KMS-11 (cell line): Measurements from ENCODE around the gene MAST4.
A peak's percentile ranks its signal among the peaks of the same experiment; 100 is the strongest.

Experiments
- H2AFZ ChIP-seq: fragments of 200-600 bp; sonication (generic); 2 replicates; pipeline ENCODE4 v1.6.1; 2016; ENCODE audit warnings: antibody characterized with exemption, mixed run types, low read depth
- H3K27ac ChIP-seq: fragments of 200-600 bp; sonication (generic); 2 replicates; pipeline ENCODE4 v1.6.1; 2016; ENCODE audit warnings: mild to moderate bottlenecking, mixed run types
- H3K27me3 ChIP-seq: fragments of 200-600 bp; sonication (generic); 2 replicates; pipeline ENCODE4 v1.6.1; 2017; ENCODE audit warnings: mild to moderate bottlenecking, low read depth, mixed run types, moderate library complexity; ENCODE audit not compliant: insufficient read depth
- H3K36me3 ChIP-seq: fragments of 200-600 bp; sonication (generic); 2 replicates; pipeline ENCODE4 v1.6.1; 2017; ENCODE audit warnings: mild to moderate bottlenecking, mixed run types; ENCODE audit not compliant: insufficient read depth
- H3K4me1 ChIP-seq: fragments of 200-600 bp; sonication (generic); 2 replicates; pipeline ENCODE4 v1.6.1; 2016; ENCODE audit warnings: mild to moderate bottlenecking, low read depth, mixed run types; ENCODE audit not compliant: poor library complexity, severe bottlenecking
- H3K4me2 ChIP-seq: fragments of 200-600 bp; sonication (generic); 2 replicates; pipeline ENCODE4 v1.7.0; 2016; ENCODE audit warnings: mild to moderate bottlenecking, mixed run types
- H3K4me3 ChIP-seq: fragments of 200-600 bp; sonication (generic); IDR thresholded peaks from 2 replicates; pipeline ENCODE4 v1.6.1; 2017; ENCODE audit warnings: low read depth, low read length, mixed read lengths; ENCODE audit not compliant: insufficient read depth
- H3K79me2 ChIP-seq: fragments of 200-600 bp; sonication (generic); 2 replicates; pipeline ENCODE4 v1.6.1; 2016; ENCODE audit warnings: low read depth, mixed run types; ENCODE audit not compliant: insufficient read depth
- H3K9ac ChIP-seq: fragments of 200-600 bp; sonication (generic); 2 replicates; pipeline ENCODE4 v1.6.1; 2016; ENCODE audit warnings: mild to moderate bottlenecking, mixed run types
- H4K20me1 ChIP-seq: fragments of 200-600 bp; sonication (generic); 2 replicates; pipeline ENCODE4 v1.6.1; 2016; ENCODE audit warnings: mild to moderate bottlenecking, mixed run types; ENCODE audit not compliant: insufficient read depth
- CTCF ChIP-seq: fragments of 200-600 bp; sonication (generic); conservative IDR thresholded peaks from 2 replicates; pipeline ENCODE4 v1.6.1; 2017; ENCODE audit warnings: low read depth, mild to moderate bottlenecking, antibody characterized with exemption, low read length, moderate library complexity, mixed read lengths

The MAST4 gene

GRCh38 chr5:66810848-66811261 is 214.7 kb downstream of the MAST4 start:
- no peak overlapping the region for H3K4me3 ChIP-seq
- no peak for TF ChIP-seq CTCF
- H3K27me3 ChIP-seq: no peaks in the 10 kb centered on the region
- H3K27ac ChIP-seq: no peak overlapping the region
- H3K4me2 ChIP-seq: no peak overlapping the region
- H3K36me3 ChIP-seq: no peaks in the 10 kb centered on the region
- H3K79me2 ChIP-seq: no peaks in the 10 kb centered on the region
- H3K9ac ChIP-seq: no peak overlapping the region
- H2AFZ ChIP-seq: no peak overlapping the region
- no peaks in the 10 kb centered on the region for H4K20me1 ChIP-seq
- H3K4me1 ChIP-seq: peaks cover 11% of the 10 kb centered on the region

- Histone ChIP-seq H3K4me3 (no peak overlapping the region), H3K4me1 (peaks cover 11% of the 10 kb centered on the region), H4K20me1 (no peaks in the 10 kb centered on the region), H3K36me3 (no peaks in the 10 kb centered on the region), H3K9ac (no peak overlapping the region), H2AFZ (no peak overlapping the region), H3K4me2 (no peak overlapping the region), H3K79me2 (no peaks in the 10 kb centered on the region), H3K27me3 (no peaks in the 10 kb centered on the region), H3K27ac (no peak overlapping the region)
- no peak for TF ChIP-seq CTCF
Observed at GRCh38 chr5:66812291-66812690, 216.1 kb downstream of the MAST4 start.

GRCh38 chr5:66813306-66813705 is 217.1 kb downstream of the MAST4 start:
- Histone ChIP-seq H3K27ac (no peak overlapping the region), H3K36me3 (no peaks in the 10 kb centered on the region), H3K4me1 (peaks cover 11% of the 10 kb centered on the region), H3K4me3 (no peak overlapping the region), H3K4me2 (no peak overlapping the region), H3K9ac (no peak overlapping the region), H3K79me2 (no peaks in the 10 kb centered on the region), H4K20me1 (no peaks in the 10 kb centered on the region), H2AFZ (no peak overlapping the region), H3K27me3 (no peaks in the 10 kb centered on the region)
- TF ChIP-seq CTCF: no peak

- H3K4me1 ChIP-seq: peaks cover 11% of the 10 kb centered on the region
- no peaks in the 10 kb centered on the region for H3K36me3 ChIP-seq
- H3K79me2 ChIP-seq: no peaks in the 10 kb centered on the region
- no peak overlapping the region for H3K4me3 ChIP-seq
- no peak overlapping the region for H3K27ac ChIP-seq
- H3K27me3 ChIP-seq: no peaks in the 10 kb centered on the region
- no peak overlapping the region for H2AFZ ChIP-seq
- H3K4me2 ChIP-seq: no peak overlapping the region; the same call in 1 of the 2 replicates
- H4K20me1 ChIP-seq: no peaks in the 10 kb centered on the region
- TF ChIP-seq CTCF: peak; percentile 92
- no peak overlapping the region for H3K9ac ChIP-seq
Observed at GRCh38 chr5:66814146-66814991, 218.2 kb downstream of the MAST4 start.
